Activated CD4-positive, alpha-beta T cell treated with anti-CD3 and anti-CD28 coated beads for 24 hours (primary cell): ENCODE data around the gene TTLL11.
"Not testable (repeated sequence)": the region's sequence is repeated elsewhere in the genome, so short reads cannot be mapped to it uniquely, and the experiment has no call there.

Experiments used
- DNase-seq, 2 donors: peaks; one replicate each; pipeline ENCODE4 v3.0.0-alpha.2; 2020; ENCODE audit warnings: low read depth in 2 of 2

TTLL11 gene

DNA sequence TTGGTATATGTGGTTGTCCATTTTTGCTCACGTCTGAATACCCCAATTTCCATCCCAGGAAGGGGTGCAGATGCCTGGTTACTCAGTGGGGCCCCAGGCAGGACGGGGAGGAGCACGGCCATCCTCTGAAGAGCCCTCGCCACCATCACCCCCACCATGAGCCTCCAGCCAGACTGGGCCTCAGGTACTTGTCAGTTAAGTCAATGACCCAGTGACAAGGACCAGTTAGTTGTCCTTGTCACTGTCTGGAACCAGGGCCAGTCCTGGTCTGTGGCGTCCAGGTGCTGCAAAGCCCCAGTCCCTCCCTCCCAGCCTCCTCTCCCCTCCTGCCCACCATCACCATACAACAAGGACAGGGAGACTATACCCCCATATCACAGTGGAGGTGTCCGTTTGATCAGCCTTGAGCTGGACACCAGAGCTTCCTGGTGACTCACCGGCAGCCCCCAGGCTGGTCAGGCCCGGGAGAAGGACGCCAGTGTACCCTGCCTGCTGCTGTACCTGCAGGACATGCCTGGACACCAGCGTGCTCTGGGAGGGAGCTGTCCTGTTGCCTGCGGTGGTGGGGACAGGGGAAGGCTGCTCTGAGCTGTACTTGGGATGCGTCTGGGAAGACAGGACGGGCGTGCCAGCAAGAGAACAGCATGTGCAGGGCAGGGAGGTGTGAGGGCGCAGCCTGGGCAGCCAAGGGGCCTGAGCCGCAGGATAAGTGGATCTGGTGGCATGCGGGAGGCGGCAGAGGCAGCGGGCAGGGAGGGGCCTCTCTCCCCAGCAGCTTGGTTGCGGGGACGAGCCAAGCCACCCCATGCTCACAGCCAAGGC is 32.6 kb upstream of the TTLL11 start:
- DNase-seq: no peak

DNA sequence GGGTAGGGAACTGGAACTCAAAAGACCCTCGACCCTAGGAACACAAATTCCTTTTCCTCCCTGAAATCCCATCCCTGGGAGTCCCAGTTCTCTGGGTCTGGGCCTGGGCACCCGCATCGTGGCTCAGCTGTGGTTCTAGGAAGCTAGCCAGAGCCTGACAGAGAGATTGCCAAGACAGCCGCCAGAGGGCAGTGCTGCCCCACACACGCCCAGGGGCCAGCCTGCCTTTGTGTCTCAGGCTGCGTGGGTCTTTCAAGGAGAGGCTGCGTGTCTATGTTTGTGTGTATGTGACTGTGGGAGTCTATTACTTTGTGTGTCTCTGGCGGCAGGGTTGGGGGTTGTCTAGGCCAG is 32.0 kb upstream of the TTLL11 start:
- DNase-seq: peak; percentile 61 to 72

DNA sequence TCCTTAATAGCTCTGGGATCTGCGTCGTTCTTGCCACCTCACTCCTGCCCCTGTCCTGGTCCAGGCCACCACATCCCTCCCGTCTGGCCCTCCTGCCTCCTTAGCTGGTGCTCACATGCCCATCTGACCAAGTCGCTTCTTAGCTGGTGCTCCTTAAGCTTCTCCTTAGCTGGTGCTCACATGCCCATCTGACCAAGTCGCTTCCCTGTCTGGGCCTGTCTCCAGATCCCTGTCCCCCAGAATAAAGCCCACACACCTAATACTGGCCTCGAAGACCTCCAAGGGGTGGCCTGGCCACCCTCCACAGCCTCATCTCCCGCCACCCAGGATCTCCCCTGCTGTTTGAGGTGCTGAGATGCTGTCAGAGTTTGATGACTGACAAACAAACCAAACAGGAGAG is 31.4 kb upstream of the TTLL11 start:
- DNase-seq: no peak

DNA sequence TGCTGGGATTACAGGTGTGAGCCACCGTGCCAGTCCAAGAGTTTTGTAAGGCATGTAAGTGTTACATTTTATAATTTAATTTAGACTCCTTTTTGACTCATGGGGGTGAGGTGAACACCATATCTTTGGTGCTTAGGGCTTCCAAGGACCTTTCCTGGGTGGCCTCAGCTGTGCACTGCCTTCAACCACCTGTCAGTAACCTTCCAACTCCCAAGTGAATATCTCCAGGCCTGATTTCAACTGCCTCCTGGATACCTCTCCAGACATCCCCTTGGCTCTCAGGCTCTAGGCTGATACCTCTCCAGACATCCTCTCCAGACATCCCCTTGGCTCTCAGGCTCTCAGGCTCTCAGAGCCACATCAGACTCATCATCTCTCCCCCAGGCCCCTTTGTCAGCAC is 30.9 kb upstream of the TTLL11 start:
- no peak for DNase-seq

DNA sequence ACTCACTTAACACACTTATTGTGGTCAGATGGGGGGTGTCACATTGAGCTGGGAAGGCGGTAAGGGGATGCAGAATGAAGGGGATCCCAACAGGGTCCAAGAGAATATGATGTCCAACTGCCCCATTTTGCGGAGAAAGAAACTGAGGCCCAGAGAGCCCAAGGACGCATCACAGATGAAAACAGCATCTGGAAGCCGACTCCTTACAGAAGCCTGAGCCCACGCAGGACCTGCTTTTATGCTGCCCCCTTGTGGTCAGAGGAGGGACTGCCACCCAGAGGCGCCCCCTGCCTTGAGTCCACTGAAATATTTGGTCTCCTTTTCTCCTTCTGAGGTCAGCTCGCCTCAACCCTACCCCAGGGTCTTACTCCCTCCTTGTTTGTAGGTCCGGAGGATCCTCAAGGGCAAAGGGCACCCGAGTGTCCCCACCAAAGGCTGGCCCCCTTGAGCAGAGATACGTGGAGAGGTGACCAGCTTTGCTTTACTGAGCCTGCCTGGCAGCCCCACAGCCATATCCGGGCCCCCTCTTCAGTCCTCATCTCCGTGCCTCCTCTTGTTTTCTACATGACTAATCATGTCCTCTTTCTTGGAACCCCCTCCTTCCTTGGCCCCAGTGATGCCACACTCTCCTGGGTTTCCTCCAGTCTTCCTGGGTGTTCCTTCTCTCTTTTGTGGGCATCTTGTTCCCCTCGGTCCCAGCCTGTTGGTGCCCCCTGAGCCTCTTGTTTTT is 30.0 kb upstream of the TTLL11 start:
- peak; percentile 57 to 72 for DNase-seq

DNA sequence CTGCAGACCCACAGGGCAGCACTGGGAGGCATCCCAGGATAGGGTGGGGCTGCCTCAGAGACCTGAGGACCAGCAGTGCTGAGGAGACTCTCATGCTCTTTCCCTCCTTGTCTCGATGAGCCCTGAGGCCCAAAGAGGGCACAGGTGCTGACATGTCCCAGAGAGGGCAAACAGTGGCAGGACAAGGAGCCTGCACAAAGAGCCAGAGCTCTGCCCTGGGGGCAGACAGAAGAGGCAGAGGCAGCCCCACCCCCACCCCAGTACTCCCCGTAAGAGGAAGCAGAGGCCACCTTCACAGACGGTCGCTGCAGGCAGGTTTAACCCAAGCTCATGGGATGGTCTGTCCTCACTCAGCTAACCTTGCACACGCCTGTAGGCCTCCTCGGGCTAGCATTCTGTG is 29.4 kb upstream of the TTLL11 start:
- DNase-seq: no peak

DNA sequence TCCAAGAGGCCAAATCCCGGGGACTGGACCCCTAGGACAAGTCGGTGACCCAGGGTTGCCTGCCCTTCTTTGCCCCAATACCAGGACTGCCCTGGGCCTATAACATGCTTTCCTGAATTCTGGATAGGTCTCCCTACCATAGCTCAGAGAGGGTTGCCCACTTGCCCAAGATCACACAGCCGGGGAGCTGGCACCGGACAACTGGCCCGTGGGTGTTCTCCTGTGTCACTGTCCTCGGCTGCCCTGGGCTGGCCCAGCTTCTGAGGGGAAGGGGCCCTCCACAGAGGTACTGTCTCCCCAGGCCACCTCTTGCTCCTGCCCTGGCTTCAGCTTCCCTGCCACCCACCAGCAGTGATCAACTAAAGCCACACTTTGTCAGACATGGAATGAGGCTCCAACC is 28.8 kb upstream of the TTLL11 start:
- DNase-seq: no peak

DNA sequence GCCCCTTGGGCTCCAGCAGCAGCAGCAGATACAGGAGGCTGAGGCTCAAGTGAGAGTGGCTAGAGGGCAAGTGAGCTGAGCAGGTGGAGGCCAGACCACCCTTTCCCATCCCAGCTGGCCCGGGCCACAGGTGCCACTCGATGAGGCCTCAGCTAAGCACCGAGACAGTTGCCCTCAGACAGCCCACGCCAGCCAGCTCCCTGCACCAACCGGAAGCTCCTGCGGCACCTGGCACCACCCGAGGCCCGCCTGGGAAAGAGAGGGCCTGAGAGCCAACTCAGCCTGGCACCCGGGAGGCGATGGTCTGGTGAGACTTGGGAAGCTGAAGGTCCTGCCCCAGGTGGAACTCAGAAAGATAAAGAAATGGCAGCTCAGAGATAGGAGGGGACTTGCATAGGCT is 28.3 kb upstream of the TTLL11 start:
- DNase-seq: no peak

DNA sequence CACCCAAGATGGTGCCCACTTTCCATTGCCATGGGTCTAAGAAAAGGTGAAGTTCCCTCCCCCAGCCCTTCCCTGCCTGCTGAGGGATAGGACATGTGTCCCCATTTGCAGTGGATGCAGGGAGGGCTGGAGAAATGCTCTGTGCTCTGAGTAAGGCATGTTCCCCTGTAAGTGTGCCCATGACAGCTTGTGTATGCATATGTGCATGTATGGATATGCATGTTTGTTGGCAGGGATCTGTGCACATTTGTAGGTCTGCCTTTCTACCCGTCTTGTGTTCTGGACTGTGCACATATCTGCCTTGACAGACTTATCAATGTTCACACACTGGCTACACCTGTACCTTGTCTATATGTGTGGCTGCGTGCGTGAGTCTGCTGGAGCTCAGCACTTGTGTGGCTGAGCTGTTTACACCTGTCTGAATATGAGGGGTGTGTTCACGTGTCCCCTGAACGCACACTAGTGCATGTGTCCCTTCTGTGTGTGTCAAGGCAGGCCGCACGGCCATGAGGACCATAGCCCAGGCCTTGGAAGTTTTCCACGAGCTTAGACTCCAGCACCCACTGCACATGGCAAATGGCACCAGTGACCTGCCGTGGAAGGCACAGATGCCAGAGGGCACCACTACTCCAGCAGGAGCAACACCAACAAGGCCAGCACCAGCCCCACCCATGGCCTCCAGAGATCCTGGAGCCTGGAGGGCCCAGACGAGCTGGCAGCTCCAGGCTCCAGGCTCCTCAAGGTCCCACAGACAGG is 27.4 kb upstream of the TTLL11 start:
- no peak for DNase-seq

DNA sequence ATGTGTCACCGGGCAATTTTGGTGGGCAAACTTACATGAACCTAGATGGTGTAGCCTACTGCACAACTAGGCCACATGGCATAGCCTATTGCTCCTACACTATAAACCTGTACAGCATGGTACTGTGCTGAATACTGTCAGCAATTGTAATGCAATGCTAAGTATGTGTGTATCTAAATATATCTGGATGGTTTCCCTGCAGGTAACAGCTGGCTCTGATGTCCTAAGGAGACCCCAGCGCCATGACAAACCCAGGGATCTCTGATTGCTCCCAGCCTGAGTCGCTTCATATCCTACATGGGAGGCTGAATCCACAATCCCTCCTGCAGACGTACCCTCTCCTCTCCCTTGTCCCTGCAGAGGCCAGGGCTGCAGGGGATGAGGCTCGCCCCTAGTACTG is 26.6 kb upstream of the TTLL11 start:
- DNase-seq: no peak

DNA sequence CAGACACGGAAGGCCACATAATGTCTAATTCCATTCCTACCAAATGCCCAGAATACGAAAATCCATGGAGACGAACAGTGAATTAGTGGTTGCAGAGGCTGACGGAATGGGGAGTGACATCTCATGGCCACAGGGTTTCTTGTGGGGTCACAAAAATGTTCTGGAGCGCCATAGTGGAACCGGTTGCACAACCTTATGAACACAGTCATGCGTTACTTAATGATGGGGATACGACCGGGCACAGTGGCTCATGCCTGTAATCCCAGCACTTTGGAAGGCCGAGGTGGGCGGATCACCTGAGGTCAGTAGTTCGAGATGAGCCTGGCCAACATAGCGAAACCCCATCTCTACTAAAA is 26.0 kb upstream of the TTLL11 start:
- no peak for DNase-seq

DNA sequence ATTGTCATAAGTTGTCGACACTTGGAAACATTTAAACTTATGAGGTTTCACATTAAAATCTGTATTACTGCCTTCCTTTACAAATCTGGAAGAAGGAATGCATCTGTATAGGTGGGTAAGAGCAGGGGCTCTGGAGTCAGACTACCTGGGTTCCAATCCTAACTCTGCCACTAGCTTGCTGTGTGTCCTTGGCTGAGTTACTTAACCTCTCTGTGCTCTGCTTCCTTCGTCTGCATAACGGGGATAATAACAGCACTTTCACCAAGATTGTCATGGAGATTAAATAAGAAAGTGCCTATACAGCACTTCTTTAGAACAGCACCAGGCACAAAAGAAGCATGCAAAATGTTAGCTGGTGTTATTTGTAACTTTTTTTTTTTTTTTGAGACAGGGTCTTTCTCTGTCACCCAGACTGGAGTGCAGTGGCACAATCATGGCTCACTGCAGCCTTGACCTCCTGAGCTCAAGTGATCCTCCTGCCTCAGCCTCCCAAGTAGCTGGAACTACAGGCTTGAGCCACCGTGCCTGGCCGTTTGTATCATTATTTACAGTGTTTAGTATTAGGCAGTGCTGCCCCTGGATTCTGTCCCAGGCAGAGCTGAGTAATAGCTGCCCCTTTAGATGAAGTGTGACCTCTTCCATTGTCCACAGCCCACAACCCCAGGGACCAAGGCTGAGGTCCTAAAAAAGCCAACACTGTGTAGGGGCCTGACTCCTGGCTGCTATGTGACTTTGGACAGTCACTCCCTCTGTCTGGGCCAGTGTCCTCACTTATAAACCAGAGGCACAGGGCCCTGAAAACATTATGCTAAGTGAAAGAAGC is 25.4 kb upstream of the TTLL11 start:
- DNase-seq: no peak

DNA sequence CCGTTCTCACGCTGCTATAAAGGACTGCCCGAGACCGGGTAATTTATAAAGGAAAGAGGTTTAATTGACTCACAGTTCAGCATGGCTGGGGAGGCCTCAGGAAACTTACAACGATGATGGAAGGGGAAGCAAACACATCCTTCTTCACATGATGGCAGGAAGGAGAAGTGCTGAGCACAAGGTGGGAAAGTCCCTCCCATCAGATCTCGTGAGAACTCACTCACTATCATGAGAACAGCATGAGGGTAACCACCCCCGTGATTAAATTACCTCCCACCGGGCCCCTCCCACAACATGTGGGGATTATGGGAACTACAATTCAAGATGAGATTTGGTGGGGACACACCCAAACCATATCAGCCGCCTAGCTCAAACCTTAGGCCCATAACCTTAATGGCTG is 24.1 kb upstream of the TTLL11 start:
- DNase-seq: not testable (repeated sequence)

DNA sequence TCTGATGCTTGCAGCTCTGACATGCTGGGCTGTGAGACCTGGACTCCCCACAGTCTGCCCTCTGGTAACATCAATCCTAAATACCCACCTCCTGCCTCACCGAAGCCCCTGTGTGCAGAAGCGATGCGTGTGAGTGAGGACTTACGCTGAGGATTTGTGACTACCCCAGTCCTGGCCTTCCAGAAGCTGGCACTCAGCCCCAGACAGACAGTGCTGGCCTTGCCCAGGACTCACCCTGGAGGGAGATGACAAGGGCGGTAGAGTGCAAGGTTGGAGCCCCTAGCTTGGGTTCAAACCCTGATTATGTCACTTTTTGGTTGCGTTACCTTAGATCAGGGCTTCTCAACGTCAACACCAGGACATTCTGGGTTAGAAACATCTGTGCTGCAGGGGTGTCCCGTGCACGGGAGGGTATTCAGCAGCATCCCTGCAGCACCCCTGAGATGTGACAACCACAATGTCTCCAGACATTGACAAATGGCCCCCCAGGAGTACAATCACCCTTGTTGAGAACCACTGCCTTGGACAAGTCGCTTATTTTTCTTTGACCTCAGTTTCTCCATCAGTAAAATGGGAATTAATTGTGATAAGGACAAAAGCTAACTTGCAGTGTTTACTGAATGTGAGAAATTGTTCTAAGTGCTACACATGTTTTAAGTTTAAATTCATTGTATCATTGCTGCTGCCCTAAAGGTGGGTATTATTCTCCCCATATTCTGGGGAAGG is 23.5 kb upstream of the TTLL11 start:
- DNase-seq: no peak

DNA sequence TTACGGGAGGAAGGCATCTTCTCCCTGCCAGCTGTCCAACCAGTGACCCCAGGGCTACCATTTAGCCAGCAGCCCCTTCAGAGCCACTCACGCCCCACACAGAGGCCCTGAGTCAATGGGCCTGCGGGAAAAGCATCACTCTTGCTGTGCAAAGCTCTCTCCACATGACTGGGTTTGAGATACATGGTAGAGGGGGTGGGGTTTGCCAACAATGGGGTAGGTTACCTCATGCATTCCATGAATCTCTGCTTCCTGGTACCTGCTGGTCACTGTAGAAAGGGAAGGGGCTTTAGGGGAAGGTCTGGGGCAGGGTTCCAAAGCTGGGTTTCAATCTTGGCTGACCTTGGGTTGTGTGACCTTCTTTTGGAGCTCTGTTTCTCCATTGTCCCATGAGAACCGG is 22.9 kb upstream of the TTLL11 start:
- DNase-seq: no peak

DNA sequence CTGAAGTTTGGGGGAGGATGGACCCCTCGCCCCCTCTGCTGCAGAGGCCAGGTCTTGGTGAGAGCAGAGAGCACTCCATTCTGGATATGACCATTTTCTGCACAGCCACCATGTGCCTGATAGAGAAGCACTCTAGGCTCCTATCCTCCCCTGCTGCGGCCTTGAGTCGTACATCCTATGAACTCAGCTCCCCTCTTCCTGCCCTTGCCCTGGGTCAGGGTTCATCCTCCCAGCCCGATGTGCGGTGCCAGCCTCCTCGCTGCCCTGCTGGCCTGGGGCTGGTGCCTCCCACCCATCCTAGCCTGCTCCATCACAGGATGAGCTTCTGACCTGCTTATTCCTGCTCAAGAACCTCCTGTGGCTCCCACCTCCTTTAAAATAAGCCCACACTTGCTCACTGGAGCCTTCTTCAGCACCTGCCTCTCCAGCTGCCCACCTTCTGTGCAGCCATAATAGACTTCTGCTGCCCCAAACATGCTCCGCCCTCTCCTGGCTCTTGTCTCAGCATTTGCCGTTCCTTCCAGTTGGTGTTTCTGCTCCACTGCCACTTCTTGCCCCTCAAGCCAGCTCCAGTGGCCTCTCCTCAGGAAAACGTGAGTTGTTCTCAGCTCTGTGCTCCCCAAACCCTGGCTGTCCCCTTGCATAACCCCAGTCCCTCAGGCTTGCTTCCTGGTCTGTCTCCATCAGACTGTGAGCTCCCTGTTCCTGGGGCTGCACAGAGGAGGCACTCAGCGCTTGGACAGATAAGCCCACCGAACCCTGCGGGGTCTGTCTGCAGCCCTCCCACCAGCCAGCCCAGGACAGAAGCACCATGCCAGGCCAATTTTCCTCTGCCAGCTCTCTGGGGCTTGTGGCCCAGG is 22.3 kb upstream of the TTLL11 start:
- DNase-seq: no peak

DNA sequence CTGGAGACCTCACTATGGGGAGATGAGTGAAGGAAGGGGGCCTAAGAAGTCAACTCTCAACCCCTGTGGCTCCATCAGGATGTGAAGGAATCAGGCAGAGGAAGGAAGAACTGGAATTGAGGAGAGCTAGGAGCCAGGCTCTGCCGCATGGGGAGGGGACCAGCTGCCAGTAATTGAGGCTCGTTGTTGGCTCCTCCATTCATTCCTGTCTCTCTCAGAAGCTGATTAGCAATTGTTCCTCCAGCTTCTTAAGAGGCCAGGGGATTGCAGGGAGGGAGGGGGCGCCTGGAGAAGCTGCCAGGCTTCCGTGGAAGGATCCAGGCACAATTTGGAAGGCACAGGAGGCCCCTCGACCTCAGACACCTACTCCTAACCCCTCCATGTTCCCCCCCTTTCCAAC is 20.5 kb upstream of the TTLL11 start:
- no peak for DNase-seq

DNA sequence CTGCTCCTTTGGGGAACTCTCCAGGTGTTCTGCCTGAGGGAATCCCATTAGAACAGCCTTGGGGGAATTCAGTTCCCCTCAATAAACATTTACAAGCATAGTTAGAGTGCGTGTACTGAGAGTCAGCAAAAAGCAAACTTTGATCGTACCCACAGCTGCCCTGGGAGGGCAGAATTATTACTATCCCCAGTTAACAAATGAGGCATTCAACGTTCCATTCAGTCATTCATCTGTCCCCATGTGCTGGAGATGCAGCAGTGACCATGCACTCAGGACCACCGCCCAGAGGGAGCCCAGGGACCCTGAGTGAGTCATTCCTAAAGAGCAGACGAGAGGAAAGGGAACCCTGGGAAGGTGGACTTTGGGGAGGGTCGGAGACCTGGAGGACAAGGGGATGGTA is 19.1 kb upstream of the TTLL11 start:
- no peak for DNase-seq

DNA sequence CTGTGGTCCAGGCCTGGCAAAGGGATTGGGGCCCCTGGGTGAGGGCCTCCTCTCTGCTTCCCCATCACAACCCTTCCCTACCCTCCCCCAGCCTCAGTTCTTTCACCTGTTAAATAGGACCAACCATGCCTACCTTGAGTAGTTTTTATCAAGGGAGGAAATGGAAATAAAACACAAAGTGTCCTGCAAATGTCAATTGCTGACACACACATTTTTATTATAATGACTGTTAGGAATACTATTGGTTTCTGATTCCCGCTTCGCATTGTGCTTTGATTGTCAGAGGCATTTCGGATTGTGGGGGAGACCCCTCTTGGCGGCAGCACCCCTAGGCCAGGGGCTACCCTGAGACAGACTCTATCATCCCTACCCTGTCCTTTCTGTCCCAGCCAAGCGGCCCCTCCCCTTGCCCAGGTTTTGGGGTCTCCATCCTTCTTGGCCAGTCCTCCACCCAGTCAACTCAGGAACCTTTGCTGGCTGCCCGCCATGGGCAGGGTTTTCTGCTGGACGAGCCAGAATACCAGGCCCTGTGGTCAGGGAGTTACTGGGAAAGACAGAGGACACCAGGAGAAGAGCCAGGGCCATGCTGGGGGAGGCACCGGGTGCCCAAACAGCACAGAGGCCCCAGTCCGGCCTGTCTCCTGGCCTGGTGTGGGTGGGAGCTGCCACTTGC is 18.4 kb upstream of the TTLL11 start:
- DNase-seq: no peak
